Fibroblast of lung (primary cell): ENCODE results near the gene SNAPC5.
"Not testable (repeated sequence)": the region's sequence is repeated elsewhere in the genome, so short reads cannot be mapped to it uniquely, and the experiment has no call there.

Experiments
- CTCF ChIP-seq, 2 donors: IDR thresholded peaks in 1 of 2; conservative IDR thresholded peaks in 1 of 2; 1 replicate in 1 of 2; 2 replicates in 1 of 2; pipeline ENCODE4 v1.5.1; 2011 to 2012; ENCODE audit warnings: low read length in 2 of 2, control low read depth in 1 of 2, inconsistent platforms in 1 of 2, low read depth in 1 of 2, mild to moderate bottlenecking in 1 of 2
- EZH2 ChIP-seq: IDR thresholded peaks from 2 replicates; pipeline ENCODE4 v1.5.1; 2012; ENCODE audit warnings: low read length, control low read depth, mild to moderate bottlenecking; ENCODE audit errors: missing control alignments

GRCh38 chr15:66500346-66500745 lies 2.8 kb upstream of the SNAPC5 start:
- TF ChIP-seq CTCF (conservative IDR thresholded peaks at IDR 0.05 in 1 of 2, IDR thresholded peaks at IDR 0.05 in 1 of 2; ENCODE audit: low read depth in 1 of 2, low read length in 2 of 2); EZH2: not testable (repeated sequence)
